ENCODE data around the gene RHOBTB1. TPM values are rescaled to one million over a fixed set of nuclear protein-coding genes. Genes with fewer than 3 reads are reported as not detected.

The RHOBTB1 gene
- total and polyA plus RNA-seq, 2 experiments from 2014 or later: 4.6 to 13.2 TPM

GRCh38 chr10:60872451-60872850 is 71.5 kb downstream of the RHOBTB1 start (continued):
- TF ChIP-seq REST (IDR thresholded peaks at IDR 0.05; ENCODE audit: unreplicated experiment) (no peak), NANOG (IDR thresholded peaks at IDR 0.05; ENCODE audit: borderline replicate concordance) (no peak)

DNA sequence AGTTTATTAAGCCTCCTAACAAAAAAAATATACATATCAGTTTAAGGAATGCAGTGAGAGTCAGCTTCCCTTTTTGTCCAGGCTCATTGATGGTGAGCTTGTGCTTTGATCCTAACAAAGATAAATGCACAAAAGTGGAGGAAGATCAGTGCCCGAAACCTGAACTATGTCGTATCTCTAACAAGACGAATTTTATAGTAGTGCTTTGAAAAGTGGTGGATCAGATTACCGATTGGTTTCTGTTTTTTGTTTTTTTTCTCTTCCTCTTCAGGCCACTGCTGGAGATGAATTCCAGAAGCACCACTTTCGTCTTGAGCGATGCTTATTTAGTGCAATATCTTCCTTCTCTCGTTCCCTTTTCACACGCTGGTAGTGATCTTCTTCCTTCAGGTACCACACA is 72.8 kb downstream of the RHOBTB1 start:
- Mint-ChIP-seq H3K36me3 (ENCODE audit: low read depth) (peaks cover 7% of the 10 kb centered on the region; the same call in 2 of the 3 replicates), H3K27ac (no peak overlapping the region), H3K4me1 (peaks cover 35% of the 10 kb centered on the region), H3K27me3 (ENCODE audit: insufficient read depth, low read depth, poor library complexity) (peaks cover 6% of the 10 kb centered on the region), H3K9me3 (no peaks in the 10 kb centered on the region), H3K4me3 (no peak overlapping the region)
- Histone ChIP-seq H3K27ac (ENCODE audit: low read depth) (no peak overlapping the region), H3K27me3 (ENCODE audit: insufficient read depth) (no peaks in the 10 kb centered on the region), H2AFZ (no peak overlapping the region), H3K79me2 (replicated peaks; ENCODE audit: insufficient read depth) (no peaks in the 10 kb centered on the region), H3K9me2 (ENCODE audit: insufficient read depth) (peaks cover 9% of the 10 kb centered on the region; the same call in 1 of the 2 replicates), H3K4me1 (ENCODE audit: insufficient read depth) (peaks cover 29% of the 10 kb centered on the region), H3K4me2 (peak overlapping the region; percentile 3; the same call in 1 of the 2 replicates), H3F3A (replicated peaks; ENCODE audit: low read depth) (no peaks in the 10 kb centered on the region), H3K4me3 (no peak overlapping the region), H4K20me1 (replicated peaks; ENCODE audit: insufficient read depth) (no peaks in the 10 kb centered on the region), H3K36me3 (ENCODE audit: insufficient read depth) (no peaks in the 10 kb centered on the region)
- DNase-seq (ENCODE audit: low spot score) (no peak), ATAC-seq (no peak)
- TF ChIP-seq, protein P1, sequence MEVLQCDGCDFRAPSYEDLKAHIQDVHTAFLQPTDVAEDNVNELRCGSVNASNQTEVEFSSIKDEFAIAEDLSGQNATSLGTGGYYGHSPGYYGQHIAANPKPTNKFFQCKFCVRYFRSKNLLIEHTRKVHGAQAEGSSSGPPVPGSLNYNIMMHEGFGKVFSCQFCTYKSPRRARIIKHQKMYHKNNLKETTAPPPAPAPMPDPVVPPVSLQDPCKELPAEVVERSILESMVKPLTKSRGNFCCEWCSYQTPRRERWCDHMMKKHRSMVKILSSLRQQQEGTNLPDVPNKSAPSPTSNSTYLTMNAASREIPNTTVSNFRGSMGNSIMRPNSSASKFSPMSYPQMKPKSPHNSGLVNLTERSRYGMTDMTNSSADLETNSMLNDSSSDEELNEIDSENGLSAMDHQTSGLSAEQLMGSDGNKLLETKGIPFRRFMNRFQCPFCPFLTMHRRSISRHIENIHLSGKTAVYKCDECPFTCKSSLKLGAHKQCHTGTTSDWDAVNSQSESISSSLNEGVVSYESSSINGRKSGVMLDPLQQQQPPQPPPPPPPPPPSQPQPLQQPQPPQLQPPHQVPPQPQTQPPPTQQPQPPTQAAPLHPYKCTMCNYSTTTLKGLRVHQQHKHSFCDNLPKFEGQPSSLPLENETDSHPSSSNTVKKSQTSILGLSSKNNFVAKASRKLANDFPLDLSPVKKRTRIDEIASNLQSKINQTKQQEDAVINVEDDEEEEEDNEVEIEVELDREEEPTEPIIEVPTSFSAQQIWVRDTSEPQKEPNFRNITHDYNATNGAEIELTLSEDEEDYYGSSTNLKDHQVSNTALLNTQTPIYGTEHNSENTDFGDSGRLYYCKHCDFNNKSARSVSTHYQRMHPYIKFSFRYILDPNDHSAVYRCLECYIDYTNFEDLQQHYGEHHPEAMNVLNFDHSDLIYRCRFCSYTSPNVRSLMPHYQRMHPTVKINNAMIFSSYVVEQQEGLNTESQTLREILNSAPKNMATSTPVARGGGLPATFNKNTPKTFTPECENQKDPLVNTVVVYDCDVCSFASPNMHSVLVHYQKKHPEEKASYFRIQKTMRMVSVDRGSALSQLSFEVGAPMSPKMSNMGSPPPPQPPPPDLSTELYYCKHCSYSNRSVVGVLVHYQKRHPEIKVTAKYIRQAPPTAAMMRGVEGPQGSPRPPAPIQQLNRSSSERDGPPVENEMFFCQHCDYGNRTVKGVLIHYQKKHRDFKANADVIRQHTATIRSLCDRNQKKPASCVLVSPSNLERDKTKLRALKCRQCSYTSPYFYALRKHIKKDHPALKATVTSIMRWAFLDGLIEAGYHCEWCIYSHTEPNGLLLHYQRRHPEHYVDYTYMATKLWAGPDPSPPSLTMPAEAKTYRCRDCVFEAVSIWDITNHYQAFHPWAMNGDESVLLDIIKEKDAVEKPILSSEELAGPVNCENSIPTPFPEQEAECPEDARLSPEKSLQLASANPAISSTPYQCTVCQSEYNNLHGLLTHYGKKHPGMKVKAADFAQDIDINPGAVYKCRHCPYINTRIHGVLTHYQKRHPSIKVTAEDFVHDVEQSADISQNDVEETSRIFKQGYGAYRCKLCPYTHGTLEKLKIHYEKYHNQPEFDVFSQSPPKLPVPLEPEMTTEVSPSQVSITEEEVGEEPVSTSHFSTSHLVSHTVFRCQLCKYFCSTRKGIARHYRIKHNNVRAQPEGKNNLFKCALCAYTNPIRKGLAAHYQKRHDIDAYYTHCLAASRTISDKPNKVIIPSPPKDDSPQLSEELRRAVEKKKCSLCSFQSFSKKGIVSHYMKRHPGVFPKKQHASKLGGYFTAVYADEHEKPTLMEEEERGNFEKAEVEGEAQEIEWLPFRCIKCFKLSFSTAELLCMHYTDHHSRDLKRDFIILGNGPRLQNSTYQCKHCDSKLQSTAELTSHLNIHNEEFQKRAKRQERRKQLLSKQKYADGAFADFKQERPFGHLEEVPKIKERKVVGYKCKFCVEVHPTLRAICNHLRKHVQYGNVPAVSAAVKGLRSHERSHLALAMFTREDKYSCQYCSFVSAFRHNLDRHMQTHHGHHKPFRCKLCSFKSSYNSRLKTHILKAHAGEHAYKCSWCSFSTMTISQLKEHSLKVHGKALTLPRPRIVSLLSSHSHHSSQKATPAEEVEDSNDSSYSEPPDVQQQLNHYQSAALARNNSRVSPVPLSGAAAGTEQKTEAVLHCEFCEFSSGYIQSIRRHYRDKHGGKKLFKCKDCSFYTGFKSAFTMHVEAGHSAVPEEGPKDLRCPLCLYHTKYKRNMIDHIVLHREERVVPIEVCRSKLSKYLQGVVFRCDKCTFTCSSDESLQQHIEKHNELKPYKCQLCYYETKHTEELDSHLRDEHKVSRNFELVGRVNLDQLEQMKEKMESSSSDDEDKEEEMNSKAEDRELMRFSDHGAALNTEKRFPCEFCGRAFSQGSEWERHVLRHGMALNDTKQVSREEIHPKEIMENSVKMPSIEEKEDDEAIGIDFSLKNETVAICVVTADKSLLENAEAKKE (CRISPR knock-in tag; IDR thresholded peaks at IDR 0.05): no peak
- no peak for TF ChIP-seq EZH2 (IDR thresholded peaks at IDR 0.05; ENCODE audit: low read depth, unreplicated experiment)
- TF ChIP-seq, protein P2, sequence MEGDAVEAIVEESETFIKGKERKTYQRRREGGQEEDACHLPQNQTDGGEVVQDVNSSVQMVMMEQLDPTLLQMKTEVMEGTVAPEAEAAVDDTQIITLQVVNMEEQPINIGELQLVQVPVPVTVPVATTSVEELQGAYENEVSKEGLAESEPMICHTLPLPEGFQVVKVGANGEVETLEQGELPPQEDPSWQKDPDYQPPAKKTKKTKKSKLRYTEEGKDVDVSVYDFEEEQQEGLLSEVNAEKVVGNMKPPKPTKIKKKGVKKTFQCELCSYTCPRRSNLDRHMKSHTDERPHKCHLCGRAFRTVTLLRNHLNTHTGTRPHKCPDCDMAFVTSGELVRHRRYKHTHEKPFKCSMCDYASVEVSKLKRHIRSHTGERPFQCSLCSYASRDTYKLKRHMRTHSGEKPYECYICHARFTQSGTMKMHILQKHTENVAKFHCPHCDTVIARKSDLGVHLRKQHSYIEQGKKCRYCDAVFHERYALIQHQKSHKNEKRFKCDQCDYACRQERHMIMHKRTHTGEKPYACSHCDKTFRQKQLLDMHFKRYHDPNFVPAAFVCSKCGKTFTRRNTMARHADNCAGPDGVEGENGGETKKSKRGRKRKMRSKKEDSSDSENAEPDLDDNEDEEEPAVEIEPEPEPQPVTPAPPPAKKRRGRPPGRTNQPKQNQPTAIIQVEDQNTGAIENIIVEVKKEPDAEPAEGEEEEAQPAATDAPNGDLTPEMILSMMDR (conservative IDR thresholded peaks at IDR 0.05; ENCODE audit: low read depth in 2 of 2): no peak
- no peak for TF ChIP-seq ZNF114 (CRISPR knock-in tag; IDR thresholded peaks at IDR 0.05)
- no peak for TF ChIP-seq REST (IDR thresholded peaks at IDR 0.05; ENCODE audit: unreplicated experiment)
- TF ChIP-seq STAT1 (IDR thresholded peaks at IDR 0.05; ENCODE audit: unreplicated experiment): no peak
- no peak for TF ChIP-seq ZNF331 (CRISPR knock-in tag; IDR thresholded peaks at IDR 0.05; ENCODE audit: low read depth)
- TF ChIP-seq JUNB (IDR thresholded peaks at IDR 0.05; ENCODE audit: unreplicated experiment): no peak

Measured in GM23338 (cell line).